HG02588 (cell line): ENCODE data around the gene DCTD.

Source experiments
- ATAC-seq: cut with Tn5 transposase; IDR thresholded peaks from one replicate; pipeline ENCODE4 v1.9.1; 2021; ENCODE audit warnings: mild to moderate bottlenecking, moderate library complexity; ENCODE audit not compliant: unreplicated experiment

The DCTD gene

GRCh38 chr4:182874304-182874751 is 42.9 kb downstream of the DCTD start:
- no peak for ATAC-seq

DNA sequence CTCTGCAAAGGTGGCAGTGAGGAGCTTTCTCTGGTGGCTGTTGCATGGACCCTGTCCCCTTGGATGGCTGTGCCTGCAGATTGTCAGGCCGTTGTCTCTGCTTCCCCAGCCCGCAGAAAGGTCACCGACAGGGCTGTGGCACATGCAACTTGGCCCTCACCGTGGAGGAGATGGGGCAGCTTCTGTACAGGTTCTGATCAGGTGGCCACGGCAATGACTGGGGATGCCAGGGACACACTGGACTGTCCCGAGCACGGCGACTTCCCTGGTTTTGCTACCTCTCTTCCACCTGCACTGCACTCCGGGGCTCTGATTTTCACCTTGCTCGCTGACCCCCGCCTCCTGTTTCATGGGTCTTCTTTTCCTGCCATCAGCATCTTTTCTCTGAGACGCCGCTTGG is 43.5 kb downstream of the DCTD start:
- ATAC-seq = no peak

- ATAC-seq = no peak
These were observed 43.9 kb downstream of the DCTD start for GRCh38 chr4:182873289-182873688.

DNA sequence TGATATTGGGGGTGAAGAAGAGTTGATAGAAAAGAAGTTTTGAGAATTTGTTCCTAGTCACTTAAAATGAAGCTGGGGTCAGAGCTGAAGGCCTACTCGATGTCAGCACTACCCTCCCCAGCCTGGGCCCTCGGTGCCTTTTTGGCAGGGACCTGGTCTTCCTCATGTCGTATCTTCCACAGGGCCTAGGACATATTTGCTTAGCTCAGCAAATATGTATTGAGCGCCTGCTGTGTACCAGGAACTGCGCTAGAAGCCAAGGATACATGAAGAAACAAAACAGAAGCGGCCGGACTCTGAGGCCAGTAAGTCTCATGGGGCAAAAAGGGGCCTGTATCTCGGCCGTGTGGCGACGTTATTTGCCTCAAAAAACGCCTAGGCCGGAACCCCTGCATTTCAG is 44.3 kb downstream of the DCTD start:
- ATAC-seq = no peak

- no peak for ATAC-seq
These were observed 45.6 kb downstream of the DCTD start for GRCh38 chr4:182871616-182872015.

GRCh38 chr4:182869697-182870096 is 47.5 kb downstream of the DCTD start:
- ATAC-seq = no peak

- no peak for ATAC-seq
These were observed 50.4 kb downstream of the DCTD start for GRCh38 chr4:182866746-182867145.

- ATAC-seq = no peak
These were observed 53.7 kb downstream of the DCTD start for GRCh38 chr4:182863501-182863900.

GRCh38 chr4:182862921-182863320 is 54.3 kb downstream of the DCTD start:
- ATAC-seq = no peak

GRCh38 chr4:182862141-182862875 is 54.9 kb downstream of the DCTD start:
- no peak for ATAC-seq

DNA sequence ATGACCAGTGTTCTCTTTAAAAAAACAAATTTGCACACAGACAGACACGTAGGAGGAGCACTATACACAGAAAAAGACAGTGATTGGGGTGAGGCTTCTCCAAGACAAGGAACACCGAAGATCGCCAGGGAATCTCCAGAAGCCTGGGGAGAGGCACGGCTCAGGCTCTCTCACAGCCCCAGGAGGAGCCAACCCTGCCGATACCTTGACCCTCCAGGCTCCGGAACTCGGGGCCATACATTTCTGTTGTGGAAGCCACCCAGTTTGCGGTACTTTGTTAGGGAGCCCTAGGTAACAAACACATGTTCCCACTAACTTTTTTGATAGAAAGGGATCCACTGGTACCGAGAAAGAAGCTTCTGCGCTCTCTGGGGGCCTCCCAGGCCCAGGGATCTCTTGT is 55.8 kb downstream of the DCTD start:
- ATAC-seq = no peak

GRCh38 chr4:182859730-182860129 is 57.5 kb downstream of the DCTD start:
- ATAC-seq = no peak

GRCh38 chr4:182858711-182859110 is 58.5 kb downstream of the DCTD start:
- no peak for ATAC-seq

- no peak for ATAC-seq
These were observed 60.3 kb downstream of the DCTD start for GRCh38 chr4:182856862-182857261.

GRCh38 chr4:182855877-182856276 is 61.3 kb downstream of the DCTD start:
- ATAC-seq = no peak

- no peak for ATAC-seq
These were observed 61.9 kb downstream of the DCTD start for GRCh38 chr4:182855312-182855711.

GRCh38 chr4:182854466-182854865 is 62.7 kb downstream of the DCTD start:
- ATAC-seq = no peak

DNA sequence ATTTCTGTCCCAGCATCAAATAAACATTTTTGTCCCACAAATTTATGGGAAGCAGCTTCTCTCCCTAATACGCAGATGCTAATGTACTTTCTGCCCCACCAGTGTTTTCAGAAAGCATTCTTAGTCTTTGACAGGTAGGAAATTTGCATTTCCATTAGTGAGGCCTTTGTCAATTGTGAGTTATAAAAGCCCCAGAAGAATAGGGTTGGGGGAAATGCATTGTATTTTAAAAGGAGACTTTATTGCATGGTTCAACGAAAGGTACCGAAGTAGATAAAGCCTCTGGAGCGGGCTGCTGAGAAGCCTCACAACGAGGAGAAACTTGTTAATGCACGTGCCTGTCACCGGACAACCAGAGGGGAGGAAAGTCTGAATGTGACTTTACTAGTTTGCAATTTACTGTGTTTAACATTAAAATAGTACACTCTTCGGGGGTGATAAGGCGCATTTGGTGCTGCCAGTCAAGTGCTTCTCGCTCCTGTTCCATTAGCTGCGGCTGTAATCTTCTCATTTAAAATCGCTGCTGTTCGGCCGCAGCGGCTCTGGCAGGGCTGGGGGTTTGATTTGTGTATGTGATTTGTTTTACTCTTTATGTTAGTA is 63.4 kb downstream of the DCTD start:
- no peak for ATAC-seq

DNA sequence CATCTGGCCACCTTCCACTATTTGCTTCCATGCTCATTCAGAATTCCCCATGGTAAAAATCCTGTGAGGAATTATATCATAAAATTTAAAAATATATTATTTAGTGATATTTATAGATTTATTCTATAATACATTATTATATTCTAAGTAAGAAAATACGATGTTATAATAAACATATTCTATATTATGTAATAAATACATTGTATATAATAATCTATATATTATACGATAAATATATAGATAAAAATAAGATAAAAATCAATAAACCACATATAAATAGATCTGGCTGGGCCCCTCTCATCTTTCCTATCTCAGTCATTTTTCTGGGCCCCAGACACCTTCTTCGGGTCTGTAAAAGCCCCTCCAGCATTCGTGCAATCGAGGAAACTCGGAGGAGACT is 68.5 kb downstream of the DCTD start:
- ATAC-seq = no peak

DNA sequence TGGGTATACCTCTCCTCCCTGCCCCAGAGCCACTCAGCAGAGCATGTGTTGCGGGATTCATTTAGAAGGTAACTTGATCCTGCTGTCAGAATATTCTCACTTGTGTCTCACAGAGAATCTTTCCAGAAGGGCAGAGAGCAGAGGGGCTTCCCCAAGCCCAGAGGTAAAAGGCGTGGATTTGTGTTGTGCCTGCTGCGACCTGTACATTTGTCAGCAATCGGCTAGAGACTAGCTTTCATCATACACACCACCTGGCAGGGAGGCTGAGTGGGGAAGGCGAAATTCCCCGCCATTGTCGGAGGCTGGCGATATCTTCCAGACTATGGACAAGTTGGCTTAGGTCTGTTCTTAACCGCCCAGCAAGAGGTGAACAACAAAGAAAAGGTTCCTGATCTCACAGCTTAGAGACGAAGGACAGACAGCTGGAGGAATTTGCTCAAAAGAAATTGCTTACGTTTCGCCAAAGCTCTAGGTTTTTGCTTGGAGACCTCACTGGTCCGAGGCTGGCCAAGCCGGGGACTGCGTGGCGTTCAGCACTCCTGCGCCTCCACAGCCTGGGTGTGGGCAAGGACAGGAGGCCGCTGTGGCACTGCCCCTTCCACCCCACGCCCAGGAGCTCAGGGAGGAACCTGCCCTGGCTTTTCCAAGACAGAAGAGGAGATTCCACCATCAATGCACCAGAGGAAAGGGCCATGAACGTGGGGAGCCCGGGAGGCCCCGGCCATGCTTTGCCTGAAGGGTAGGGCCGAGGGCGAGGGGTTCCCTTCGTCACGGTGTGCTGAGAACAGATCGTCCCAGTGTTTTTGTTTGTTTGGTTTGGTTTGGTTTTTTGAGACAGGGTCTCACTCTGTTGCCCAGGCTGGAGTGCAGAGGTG is 69.4 kb downstream of the DCTD start:
- ATAC-seq = no peak

GRCh38 chr4:182846036-182846435 is 71.2 kb downstream of the DCTD start:
- ATAC-seq = no peak

GRCh38 chr4:182845618-182846017 is 71.6 kb downstream of the DCTD start:
- ATAC-seq = no peak
